A549 (cell line): ENCODE results near the gene RBMS3. TPM values are rescaled to one million over a fixed set of nuclear protein-coding genes. Genes with fewer than 3 reads are reported as not detected.
A peak's percentile ranks its signal among the peaks of the same experiment; 100 is the strongest.

Source experiments
- ATAC-seq, 2 experiments: fragments of 200-7000 bp in 1 of 2; fragments of >200 bp in 1 of 2; cut with Nextera tagmentation in 1 of 2; cut with Tn5 transposase in 1 of 2; 3 replicates each; pipeline versions ENCODE4 v1.8.0 to v1.9.1; 2018 to 2020; ENCODE audit warnings: mild to moderate bottlenecking in 1 of 2, moderate library complexity in 1 of 2
- CTCF ChIA-PET: fragments of 300-600 bp; sonication (Branson Sonifier 250); formaldehyde crosslinking; extraction: SDS; loops from one replicate; lab custom pipeline; 2021; ENCODE audit warnings: antibody characterized with exemption, inconsistent platforms; lab: Yijun Ruan, JAX
- POLR2A ChIA-PET: fragments of 350-600 bp; formaldehyde crosslinking; extraction: SDS; loops from one replicate; lab custom pipeline; 2021; ENCODE audit warnings: antibody characterized with exemption, inconsistent platforms; lab: Yijun Ruan, JAX
- DNase-seq, 2 experiments: peaks; one replicate each; pipeline versions ENCODE4 v3.0.0 to v3.0.0-alpha.2; 2011 to 2016; ENCODE audit warnings: low read depth in 1 of 2, low spot score in 1 of 2
- FAIRE-seq: peaks from 2 replicates; lab custom pipeline; 2011; peaks lifted over from hg19 to GRCh38; lab: Jason Lieb, UNC
- H3K27ac ChIP-seq, 2 experiments: fragments of >200 bp; sonication (Bioruptor Twin); formaldehyde crosslinking; 3 replicates each; pipeline ENCODE4 v1.5.1; 2016 to 2017
- H3K4me1 ChIP-seq: fragments of >200 bp; sonication (Bioruptor Twin); formaldehyde crosslinking; 3 replicates; pipeline ENCODE4 v1.6.1; 2016
- H3K4me2 ChIP-seq: fragments of >200 bp; sonication (Bioruptor Twin); formaldehyde crosslinking; 3 replicates; pipeline ENCODE4 v1.6.1; 2016
- H3K4me3 ChIP-seq: fragments of >200 bp; sonication (Bioruptor Twin); formaldehyde crosslinking; 3 replicates; pipeline ENCODE4 v1.5.1; 2016
- H3K9me3 ChIP-seq: fragments of >200 bp; sonication (Bioruptor Twin); formaldehyde crosslinking; 3 replicates; pipeline ENCODE4 v1.6.1; 2016
- ATOH8 ChIP-seq: fragments of 250-450 bp; sonication (Bioruptor Pico); IDR thresholded peaks from 2 replicates; pipeline ENCODE4 v1.5.0; 2020; ENCODE audit warnings: low read depth, mild to moderate bottlenecking, moderate library complexity
- BHLHE40 ChIP-seq: IDR thresholded peaks from 2 replicates; pipeline ENCODE4 v1.6.1; 2012; ENCODE audit warnings: low read depth, low read length, inconsistent platforms
- E2F6 ChIP-seq: IDR thresholded peaks from 2 replicates; pipeline ENCODE4 v1.6.1; 2012; ENCODE audit warnings: low read depth, borderline replicate concordance
- EP300 ChIP-seq, 2 experiments: fragments of >200 bp; sonication (Bioruptor Twin); formaldehyde crosslinking; IDR thresholded peaks; 2 replicates in 1 of 2; 3 replicates in 1 of 2; pipeline ENCODE4 v1.6.1; 2016 to 2017
- ESRRA ChIP-seq: fragments of 150-350 bp; IDR thresholded peaks from 2 replicates; pipeline ENCODE4 v1.6.1; 2014; ENCODE audit warnings: mild to moderate bottlenecking, low read length, borderline replicate concordance
- GATA3 ChIP-seq: IDR thresholded peaks from 2 replicates; pipeline ENCODE4 v1.6.1; 2012; ENCODE audit warnings: borderline replicate concordance
- HEYL ChIP-seq: fragments of 250-450 bp; sonication (Bioruptor Pico); IDR thresholded peaks from 2 replicates; pipeline ENCODE4 v1.8.0; 2021; ENCODE audit warnings: mild to moderate bottlenecking, moderate library complexity
- HMGXB4 ChIP-seq: fragments of 250-450 bp; sonication (Bioruptor Pico); IDR thresholded peaks from 2 replicates; pipeline ENCODE4 v1.5.0; 2021; ENCODE audit warnings: mild to moderate bottlenecking, moderate library complexity, borderline replicate concordance
- HOXB5 ChIP-seq: fragments of 250-450 bp; sonication (Bioruptor Pico); IDR thresholded peaks from 2 replicates; pipeline ENCODE4 v1.5.0; 2020; ENCODE audit warnings: mild to moderate bottlenecking, moderate library complexity
- NR3C1 ChIP-seq: fragments of >200 bp; sonication (Bioruptor Twin); formaldehyde crosslinking; IDR thresholded peaks from 3 replicates; pipeline ENCODE4 v1.6.1; 2017
- PBX3 ChIP-seq: IDR thresholded peaks from 2 replicates; pipeline ENCODE4 v1.6.1; 2012
- PHF8 ChIP-seq: fragments of 200-600 bp; sonication (generic); IDR thresholded peaks from 2 replicates; pipeline ENCODE4 v1.6.1; 2016; ENCODE audit warnings: low read depth, mild to moderate bottlenecking, antibody characterized with exemption, moderate library complexity, borderline replicate concordance
- REST ChIP-seq: fragments of 200-600 bp; sonication (generic); IDR thresholded peaks from 2 replicates; pipeline ENCODE4 v1.6.1; 2016; ENCODE audit warnings: antibody characterized with exemption, mild to moderate bottlenecking, moderate library complexity
- SREBF2 ChIP-seq: fragments of 450-650 bp; IDR thresholded peaks from 2 replicates; pipeline ENCODE4 v1.6.1; 2014; ENCODE audit warnings: mild to moderate bottlenecking, moderate library complexity
- TFCP2L1 ChIP-seq: fragments of 250-450 bp; sonication (Bioruptor Pico); IDR thresholded peaks from 2 replicates; pipeline ENCODE4 v1.5.0; 2021; ENCODE audit warnings: mild to moderate bottlenecking
- TP53 ChIP-seq: fragments of 250-450 bp; sonication (Bioruptor Pico); IDR thresholded peaks from 2 replicates; pipeline ENCODE4 v1.5.0; 2021; ENCODE audit warnings: mild to moderate bottlenecking, moderate library complexity
- WGBS: methylation state at CpG from one replicate; pipeline ENCODE4 v1.1.6; 2017; ENCODE audit errors: missing lambda C conversion rate; 5-methylcytosine and 5-hydroxymethylcytosine counted together
- polyA plus RNA-seq, 4 experiments: library from polyadenylated mRNA; depleted of rRNA in 3 of 4; stranded (reverse); fragments of >200 nt; fragmentation: RNase III in 1 of 4; extraction: RNeasy Plus Mini Kit Qiagen cat#74134 plus additional on column Dnase treatment in 1 of 4; gene quantifications; 2 replicates in 3 of 4; 3 replicates in 1 of 4; pipeline ENCODE4 v1.2.3, GENCODE V29; 2011 to 2017

RBMS3 gene
- polyA plus RNA-seq, 2 of the 4 experiments (the other 2 are of a cell fraction), result 0.92 to 4.1 TPM

- POLR2A ChIA-PET, result no interaction called here
- TF ChIP-seq PBX3 (no peak), SREBF2 (no peak), HEYL (CRISPR knock-in tag) (no peak), HOXB5 (CRISPR knock-in tag) (no peak), ESRRA (no peak), HMGXB4 (CRISPR knock-in tag) (no peak), REST (no peak), NR3C1 (no peak), TP53 (no peak), ATOH8 (no peak), BHLHE40 (no peak), TFCP2L1 (CRISPR knock-in tag) (no peak), EP300 (IDR thresholded peaks at IDR 0.05) (no peak), PHF8 (no peak), E2F6 (no peak)
- 91% methylated on average over 8 of the region's 8 CpGs for WGBS
Measured at GRCh38 chr3:29796808-29797207, 515.9 kb downstream of the RBMS3 start.

GRCh38 chr3:29802057-29802456 is 521.2 kb downstream of the RBMS3 start:
- no peak for DNase-seq

More at GRCh38 chr3:29796808-29797207, 515.9 kb downstream of the RBMS3 start:
- FAIRE-seq (no peak), DNase-seq (no peak), ATAC-seq (no peak)
- CTCF ChIA-PET, result no interaction called here
- H3K4me2 ChIP-seq, result no peak overlapping the region
- no peaks in the 10 kb centered on the region for H3K9me3 ChIP-seq
- H3K27ac ChIP-seq, result no peak overlapping the region
- H3K4me1 ChIP-seq, result no peaks in the 10 kb centered on the region
- H3K4me3 ChIP-seq, result no peak overlapping the region

More at GRCh38 chr3:29802057-29802456, 521.2 kb downstream of the RBMS3 start:
- WGBS, result 44% methylated on average over 4 of the region's 4 CpGs
- Histone ChIP-seq H3K27ac (no peak overlapping the region), H3K4me1 (no peaks in the 10 kb centered on the region), H3K4me3 (no peak overlapping the region), H3K9me3 (no peaks in the 10 kb centered on the region), H3K4me2 (no peak overlapping the region)
- 0 out of 2 replicates have a peak, but pooled peaks have one; percentile 16 for TF ChIP-seq GATA3
- TF ChIP-seq E2F6, result no peak
- ChIA-PET POLR2A (no interaction called here), CTCF (no interaction called here)
- ATAC-seq (no peak), FAIRE-seq (no peak)
